HepG2 (cell line): ENCODE results near the gene TIMM10. TPM values are rescaled to one million over a fixed set of nuclear protein-coding genes. Genes with fewer than 3 reads are reported as not detected.

Source experiments
- ATAD3A ChIP-seq: sonication (generic); formaldehyde crosslinking; IDR thresholded peaks from 2 replicates; pipeline ENCODE4 v1.4.0; 2020; ENCODE audit warnings: missing genetic modification reagents
- ATF5 ChIP-seq: sonication (generic); formaldehyde crosslinking; IDR thresholded peaks from 2 replicates; pipeline ENCODE4 v1.4.0; 2020; ENCODE audit warnings: mild to moderate bottlenecking, low read depth, missing genetic modification reagents
- BCLAF1 ChIP-seq: fragments of 450-650 bp; IDR thresholded peaks from 2 replicates; pipeline ENCODE4 v1.6.1; 2017; ENCODE audit warnings: mild to moderate bottlenecking
- BRCA1 ChIP-seq: sonication (generic); formaldehyde crosslinking; IDR thresholded peaks from 2 replicates; pipeline ENCODE4 v1.4.0; 2020; ENCODE audit warnings: missing genetic modification reagents
- CBFB ChIP-seq: sonication (generic); formaldehyde crosslinking; IDR thresholded peaks from 2 replicates; pipeline ENCODE4 v1.4.0; 2020; ENCODE audit warnings: missing genetic modification reagents
- CTCF ChIP-seq: sonication (generic); formaldehyde crosslinking; IDR thresholded peaks from 2 replicates; pipeline ENCODE4 v1.5.0; 2020; ENCODE audit warnings: mild to moderate bottlenecking, missing genetic modification reagents, moderate library complexity
- GPN1 ChIP-seq: sonication (generic); formaldehyde crosslinking; IDR thresholded peaks from 2 replicates; pipeline ENCODE4 v1.5.1; 2020; ENCODE audit warnings: missing genetic modification reagents, borderline replicate concordance
- HIC2 ChIP-seq: sonication (generic); formaldehyde crosslinking; IDR thresholded peaks from 2 replicates; pipeline ENCODE4 v1.9.0; 2022; ENCODE audit warnings: low read depth, missing genetic modification reagents
- HMGA1 ChIP-seq: sonication (generic); formaldehyde crosslinking; conservative IDR thresholded peaks from 2 replicates; pipeline ENCODE4 v1.4.0; 2020; ENCODE audit warnings: missing genetic modification reagents
- KDM2A ChIP-seq: sonication (generic); formaldehyde crosslinking; IDR thresholded peaks from 2 replicates; pipeline ENCODE4 v1.4.0; 2020; ENCODE audit warnings: low read depth, missing genetic modification reagents, borderline replicate concordance
- MXD3 ChIP-seq: IDR thresholded peaks from 2 replicates; pipeline ENCODE4 v1.6.1; 2016; ENCODE audit warnings: mild to moderate bottlenecking, missing biosample characterization, missing genetic modification reagents
- PCBP1 ChIP-seq: fragments of 200-400 bp; formaldehyde crosslinking; IDR thresholded peaks from 2 replicates; pipeline ENCODE4 v1.6.1; 2017; ENCODE audit warnings: mild to moderate bottlenecking, low read depth, low read length, borderline replicate concordance
- RARG ChIP-seq: sonication (generic); formaldehyde crosslinking; IDR thresholded peaks from 2 replicates; pipeline ENCODE4 v1.4.0; 2020; ENCODE audit warnings: low read depth, mild to moderate bottlenecking, missing genetic modification reagents
- SRSF4 ChIP-seq: fragments of 200-400 bp; formaldehyde crosslinking; IDR thresholded peaks from one replicate; pipeline ENCODE4 v1.6.1; 2018; ENCODE audit warnings: mild to moderate bottlenecking, low read depth, low read length, moderate library complexity; ENCODE audit not compliant: poor library complexity, severe bottlenecking
- TCF7L2 ChIP-seq: IDR thresholded peaks from 2 replicates; pipeline ENCODE4 v1.6.1; 2011; ENCODE audit warnings: mild to moderate bottlenecking, low read depth, low read length, moderate library complexity
- ZNF136 ChIP-seq: sonication (generic); formaldehyde crosslinking; IDR thresholded peaks from 2 replicates; pipeline ENCODE4 v1.8.1; 2022; ENCODE audit warnings: low read depth, mild to moderate bottlenecking, moderate library complexity, missing genetic modification reagents
- ZNF225 ChIP-seq: sonication (generic); formaldehyde crosslinking; IDR thresholded peaks from 2 replicates; pipeline ENCODE4 v1.4.0; 2020; ENCODE audit warnings: mild to moderate bottlenecking, missing genetic modification reagents
- ZNF44 ChIP-seq: sonication (generic); formaldehyde crosslinking; IDR thresholded peaks from 2 replicates; pipeline ENCODE4 v1.5.1; 2020; ENCODE audit warnings: mild to moderate bottlenecking, missing genetic modification reagents
- ZNF460 ChIP-seq: sonication (generic); formaldehyde crosslinking; IDR thresholded peaks from 2 replicates; pipeline ENCODE4 v1.5.1; 2020; ENCODE audit warnings: missing genetic modification reagents, mild to moderate bottlenecking, borderline replicate concordance
- ZNF557 ChIP-seq: sonication (generic); formaldehyde crosslinking; IDR thresholded peaks from 2 replicates; pipeline ENCODE4 v1.4.0; 2020; ENCODE audit warnings: missing genetic modification reagents
- ZNF672 ChIP-seq: sonication (generic); formaldehyde crosslinking; IDR thresholded peaks from 2 replicates; pipeline ENCODE4 v1.8.1; 2022; ENCODE audit warnings: missing genetic modification reagents
- ZNF772 ChIP-seq: sonication (generic); formaldehyde crosslinking; IDR thresholded peaks from 2 replicates; pipeline ENCODE4 v1.5.0; 2020; ENCODE audit warnings: mild to moderate bottlenecking, missing genetic modification reagents
- polyA plus RNA-seq, 8 experiments: library from polyadenylated mRNA; depleted of rRNA in 3 of 8; stranded (reverse) in 7 of 8; unstranded in 1 of 8; fragments of >200 nt; fragmentation: Illumina TruSeq in 4 of 8; extraction: Trizol in 4 of 8; gene quantifications; 2 replicates each; pipeline versions ENCODE4 v1.2.1 to v1.2.3, GENCODE V29; 2011 to 2016; ENCODE audit warnings: low read depth in 4 of 8, missing spikeins in 1 of 8, mixed read lengths in 1 of 8; ENCODE audit not compliant: insufficient read depth in 1 of 8
- total RNA-seq, 5 experiments: library from RNA; depleted of rRNA; stranded (reverse); fragments of >200 nt; fragmentation: Illumina TruSeq; extraction: Trizol; gene quantifications; 2 replicates each; pipeline ENCODE4 v1.2.3, GENCODE V29; 2016; ENCODE audit warnings: low read depth in 1 of 5

TIMM10 gene
- total and polyA plus RNA-seq, 2 of the 13 experiments (the other 11 are each of a cell fraction or from before 2014, with no cell fraction given): 67.8 to 82.2 TPM

GRCh38 chr11:57493507-57494503 is 36.7 kb downstream of the TIMM10 start (continued):
- TF ChIP-seq ZNF672 (CRISPR knock-in tag) (no peak), ZNF136 (CRISPR knock-in tag) (no peak), BCLAF1 (no peak), CTCF (CRISPR knock-in tag) (peak; percentile 97), ZNF460 (no peak), ZNF44 (no peak), ZNF225 (no peak; the same call in 1 of the 2 replicates), MXD3 (CRISPR knock-in tag) (no peak), KDM2A (peak; percentile 74; the same call in 1 of the 2 replicates), RARG (CRISPR knock-in tag) (no peak), SRSF4 (no peak), HMGA1 (CRISPR knock-in tag) (no peak), ZNF557 (CRISPR knock-in tag) (no peak), HIC2 (CRISPR knock-in tag) (no peak), BRCA1 (CRISPR knock-in tag) (no peak), ATAD3A (CRISPR knock-in tag) (no peak), ZNF772 (CRISPR knock-in tag) (peak; percentile 3; the same call in 1 of the 2 replicates), PCBP1 (no peak), ATF5 (CRISPR knock-in tag) (no peak), CBFB (CRISPR knock-in tag) (no peak; the same call in 1 of the 2 replicates), TCF7L2 (no peak), GPN1 (no peak)
